IgD-negative memory B cell (primary cell): ENCODE measurements around the gene SYNM. TPM values are rescaled to one million over a fixed set of nuclear protein-coding genes. Genes with fewer than 3 reads are reported as not detected.

Experiments used
- H3K27ac Mint-ChIP-seq, 3 donors: one replicate each; pipeline ENCODE4 v1.8.0; 2020 to 2022; ENCODE audit warnings: mild to moderate bottlenecking in 3 of 3, mixed read lengths in 3 of 3, moderate library complexity in 1 of 3
- H3K27me3 Mint-ChIP-seq: one replicate; pipeline ENCODE4 v1.8.0; 2021; ENCODE audit warnings: mixed read lengths
- H3K36me3 Mint-ChIP-seq: one replicate; pipeline ENCODE4 v1.8.0; 2020; ENCODE audit warnings: mild to moderate bottlenecking, mixed read lengths
- H3K4me1 Mint-ChIP-seq, 3 donors: one replicate each; pipeline ENCODE4 v1.8.0; 2020 to 2022; ENCODE audit warnings: mixed read lengths in 3 of 3, mild to moderate bottlenecking in 1 of 3
- H3K4me3 Mint-ChIP-seq, 4 donors: one replicate each; pipeline ENCODE4 v1.8.0; 2020 to 2022; ENCODE audit warnings: mild to moderate bottlenecking in 4 of 4, mixed read lengths in 4 of 4, moderate library complexity in 3 of 4
- H3K9me3 Mint-ChIP-seq, 3 donors: one replicate each; pipeline ENCODE4 v1.8.0; 2020 to 2021; ENCODE audit warnings: mixed read lengths in 3 of 3, mild to moderate bottlenecking in 1 of 3
- polyA plus RNA-seq: library from polyadenylated mRNA; unstranded; fragments of 300-500 nt; fragmentation: Illumina TruSeq; gene quantifications from one replicate; pipeline ENCODE4 v1.2.3, GENCODE V29; 2021

SYNM gene
- polyA plus RNA-seq, 1 donor from 2014 or later, result not detected

DNA sequence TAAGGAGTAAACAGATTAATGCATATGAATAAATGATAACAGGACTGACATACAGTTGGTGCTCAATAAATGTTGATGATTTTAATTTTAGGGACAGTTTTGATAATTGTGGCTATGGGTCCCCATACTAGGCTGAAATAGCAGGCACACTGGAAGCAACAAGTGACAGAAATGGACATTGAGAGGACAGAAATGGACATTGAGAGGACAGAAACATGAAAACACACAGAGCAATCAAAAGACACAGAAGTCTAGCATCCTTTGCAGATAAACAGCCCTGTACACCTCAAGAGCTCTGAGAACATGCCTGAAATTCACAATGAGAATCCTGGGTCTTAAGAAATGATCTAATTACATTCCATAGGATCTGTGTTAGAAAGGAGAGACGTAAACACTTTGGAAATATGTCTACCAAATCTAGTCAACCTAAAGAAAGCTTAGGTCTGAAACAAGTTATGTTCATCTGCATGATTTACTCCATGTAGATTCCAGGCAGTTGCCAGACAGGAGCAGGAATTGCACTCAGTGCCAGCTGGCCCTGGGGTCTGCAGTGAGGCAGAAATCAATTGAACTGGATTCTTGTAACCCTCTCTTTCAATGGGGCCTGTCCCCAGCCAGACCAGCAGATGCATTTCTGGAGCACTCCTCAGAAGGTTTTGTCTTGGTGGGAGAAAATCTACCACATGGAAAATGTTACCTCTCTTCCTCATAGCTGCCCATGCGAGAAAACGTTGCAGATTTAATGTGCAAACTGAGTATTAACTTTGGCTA, 60.3 kb downstream of the SYNM start:
- Mint-ChIP-seq H3K27me3 (no peaks in the 10 kb centered on the region), H3K4me3 (no peak overlapping the region), H3K27ac (no peak overlapping the region), H3K9me3 (no peaks in the 10 kb centered on the region), H3K36me3 (no peaks in the 10 kb centered on the region), H3K4me1 (peaks cover 9 to 32% (median 17%) of the 10 kb centered on the region in 3 donors)

DNA sequence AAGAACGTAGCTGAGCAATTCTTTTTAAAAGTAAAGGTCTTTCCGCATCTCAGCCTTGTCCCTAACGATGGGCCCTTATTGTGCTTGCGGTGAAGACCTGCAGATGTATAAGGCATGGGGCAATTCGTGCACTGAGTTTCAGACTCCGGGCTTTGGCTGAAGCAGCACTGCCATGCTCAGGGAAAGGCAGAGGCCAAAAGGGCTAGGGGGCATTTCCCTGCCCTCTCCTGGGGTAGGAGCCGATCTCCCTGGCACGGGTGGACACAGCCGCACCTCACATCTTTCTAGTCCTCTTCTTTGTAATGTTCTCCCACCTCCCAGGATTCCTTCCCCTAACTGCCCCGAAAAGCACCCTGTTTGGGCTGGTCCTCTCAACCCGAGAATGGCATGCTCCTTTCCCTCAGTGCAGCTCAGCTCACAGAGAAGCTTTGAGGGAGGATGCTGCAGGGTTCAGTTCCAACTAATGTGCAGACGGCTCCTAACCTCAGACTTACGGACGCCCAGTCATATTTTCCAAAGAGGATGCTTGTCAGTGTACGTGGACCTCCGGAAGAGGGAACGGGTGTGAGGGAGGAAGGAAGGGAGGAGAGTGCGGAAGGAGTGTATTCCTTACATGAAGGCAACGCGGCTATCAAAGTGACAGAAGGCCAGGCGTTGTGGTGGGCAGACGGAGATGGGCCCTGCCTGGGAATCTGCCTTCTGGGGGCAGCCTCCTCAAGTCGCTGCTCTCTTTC, 61.2 kb downstream of the SYNM start:
- Mint-ChIP-seq H3K36me3 (no peaks in the 10 kb centered on the region), H3K27ac (no peak overlapping the region), H3K4me3 (no peak overlapping the region), H3K9me3 (no peaks in the 10 kb centered on the region), H3K4me1 (peaks cover 9 to 32% (median 17%) of the 10 kb centered on the region in 3 donors), H3K27me3 (no peaks in the 10 kb centered on the region)

DNA sequence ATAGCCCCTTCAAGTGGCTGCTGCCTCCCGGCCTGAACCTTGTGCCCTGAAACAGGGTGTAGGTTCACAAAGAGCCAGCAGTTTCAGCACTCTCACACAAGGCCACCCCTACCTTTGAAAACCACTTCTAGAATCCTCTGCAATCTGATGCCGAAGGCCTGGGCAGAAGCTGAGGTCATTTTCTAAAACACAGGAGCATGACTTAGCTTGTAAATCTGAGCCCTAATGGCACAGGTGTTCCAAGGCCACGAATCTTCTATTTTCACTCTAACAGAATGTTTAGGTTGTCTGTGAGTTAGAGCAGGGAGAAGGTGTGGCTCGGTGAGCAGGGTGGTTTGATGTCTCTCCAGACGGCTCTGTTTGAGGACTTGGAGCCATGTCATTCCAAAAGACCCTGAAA, 62.3 kb downstream of the SYNM start:
- Mint-ChIP-seq H3K4me3 (no peak overlapping the region), H3K27me3 (no peaks in the 10 kb centered on the region), H3K4me1 (peaks cover 9 to 32% (median 17%) of the 10 kb centered on the region in 3 donors), H3K36me3 (no peaks in the 10 kb centered on the region), H3K9me3 (no peaks in the 10 kb centered on the region), H3K27ac (peak overlapping the region in 1 of 3 donors; percentile 86)

DNA sequence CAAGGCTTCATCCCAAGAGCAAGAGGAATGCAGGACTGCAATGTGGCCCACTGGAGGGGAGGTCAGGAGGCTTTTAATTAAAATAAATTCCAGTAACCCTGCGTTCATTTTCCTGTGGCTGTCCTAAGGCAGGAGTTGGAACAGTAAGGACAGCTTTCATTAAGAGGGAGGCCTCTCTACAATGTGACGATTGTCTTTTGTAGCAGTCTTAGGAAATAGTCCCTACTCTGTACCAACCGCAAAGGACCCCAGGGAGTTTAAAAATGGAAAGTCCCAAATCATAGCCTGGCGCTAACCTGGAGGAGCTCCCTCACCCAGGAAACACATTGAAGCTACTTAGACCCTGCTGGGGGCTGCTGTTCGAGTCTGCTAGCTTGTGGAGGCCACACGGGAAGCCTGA, 62.8 kb downstream of the SYNM start:
- H3K27me3 Mint-ChIP-seq, result no peaks in the 10 kb centered on the region
- no peaks in the 10 kb centered on the region for H3K36me3 Mint-ChIP-seq
- peaks cover 9 to 31% (median 15%) of the 10 kb centered on the region in 3 donors for H3K4me1 Mint-ChIP-seq
- H3K27ac Mint-ChIP-seq, result peak overlapping the region in 1 of 3 donors; percentile 86
- no peaks in the 10 kb centered on the region for H3K9me3 Mint-ChIP-seq
- no peak overlapping the region for H3K4me3 Mint-ChIP-seq

DNA sequence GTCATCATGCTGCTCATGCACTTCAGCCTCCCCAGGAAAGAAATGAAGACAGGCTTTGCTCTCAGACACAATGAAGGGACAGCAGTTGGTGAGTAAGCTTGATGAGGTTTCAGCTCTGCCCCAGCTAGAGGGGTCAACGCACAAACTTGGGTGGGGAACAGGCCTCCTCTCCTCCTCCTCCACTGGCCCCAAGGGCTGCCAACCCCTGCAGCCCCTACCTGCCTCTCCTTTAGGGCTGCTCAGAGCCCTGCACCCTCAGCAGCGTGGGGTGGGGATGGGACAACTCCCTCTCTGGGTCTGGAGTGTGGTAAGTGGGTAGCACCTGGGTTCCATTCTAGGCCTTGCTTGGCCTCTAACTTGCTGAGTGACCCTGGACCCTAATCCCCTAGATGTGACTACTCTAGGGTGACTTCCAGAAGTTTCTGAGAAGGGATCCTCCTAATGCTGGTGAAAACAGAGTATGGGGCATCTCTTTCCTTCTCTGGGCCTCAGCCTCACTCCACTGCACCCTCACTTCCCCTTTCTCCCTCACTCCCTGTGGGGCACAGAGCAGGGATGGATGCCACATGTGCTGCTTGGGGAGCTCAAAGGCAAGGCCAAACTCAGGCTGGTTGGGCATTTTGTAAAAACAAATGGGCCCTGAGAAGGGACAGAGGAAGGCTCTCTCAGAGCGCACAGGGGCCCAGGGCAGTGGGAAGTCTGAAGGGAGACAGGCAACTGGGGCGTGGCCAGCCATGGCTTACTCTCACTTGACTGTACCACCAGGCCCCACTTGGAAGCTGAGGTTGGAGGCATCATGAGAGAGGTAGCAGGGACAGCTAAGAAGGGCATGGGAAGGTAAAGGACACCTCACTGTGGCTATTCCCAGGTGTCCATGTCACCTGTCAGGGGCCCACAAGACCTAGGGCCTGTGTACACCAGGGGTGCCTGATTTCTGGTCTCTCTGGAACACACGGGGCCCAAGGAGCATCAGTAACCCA, 64.0 kb downstream of the SYNM start:
- Mint-ChIP-seq H3K27me3 (no peaks in the 10 kb centered on the region), H3K36me3 (no peaks in the 10 kb centered on the region), H3K4me3 (no peak overlapping the region), H3K27ac (no peak overlapping the region), H3K4me1 (peaks cover 9 to 21% (median 9%) of the 10 kb centered on the region in 3 donors), H3K9me3 (no peaks in the 10 kb centered on the region)

DNA sequence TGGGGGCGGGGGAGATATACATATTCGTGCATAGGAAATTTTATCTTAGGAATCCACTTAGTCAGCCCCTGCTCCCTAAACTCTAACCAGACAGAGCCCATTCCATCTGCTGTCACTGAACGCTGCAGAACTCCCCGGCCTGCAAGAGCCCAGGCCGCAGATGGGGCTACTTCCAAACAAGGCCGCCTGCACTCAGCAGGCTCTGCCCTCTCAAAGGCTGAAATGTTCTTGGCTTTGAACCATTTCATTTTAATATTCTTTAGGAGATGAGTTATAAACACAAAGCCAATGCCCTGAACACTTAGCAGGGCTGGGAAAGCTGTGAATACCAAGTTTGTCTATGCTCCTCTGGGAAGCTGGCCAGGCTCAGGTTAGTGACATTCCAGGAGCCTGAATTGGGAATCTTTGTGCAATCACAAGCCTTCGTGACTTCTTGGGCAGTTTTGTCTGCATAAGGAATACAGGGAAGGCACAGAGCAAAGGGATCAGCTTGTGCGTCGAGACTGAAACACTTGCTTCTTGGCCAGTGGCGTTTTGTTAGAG, 65.0 kb downstream of the SYNM start:
- Mint-ChIP-seq H3K27me3 (no peaks in the 10 kb centered on the region), H3K27ac (no peak overlapping the region), H3K36me3 (no peaks in the 10 kb centered on the region), H3K9me3 (no peaks in the 10 kb centered on the region), H3K4me3 (no peak overlapping the region), H3K4me1 (peaks cover 5 to 13% (median 9%) of the 10 kb centered on the region in 3 donors)

DNA sequence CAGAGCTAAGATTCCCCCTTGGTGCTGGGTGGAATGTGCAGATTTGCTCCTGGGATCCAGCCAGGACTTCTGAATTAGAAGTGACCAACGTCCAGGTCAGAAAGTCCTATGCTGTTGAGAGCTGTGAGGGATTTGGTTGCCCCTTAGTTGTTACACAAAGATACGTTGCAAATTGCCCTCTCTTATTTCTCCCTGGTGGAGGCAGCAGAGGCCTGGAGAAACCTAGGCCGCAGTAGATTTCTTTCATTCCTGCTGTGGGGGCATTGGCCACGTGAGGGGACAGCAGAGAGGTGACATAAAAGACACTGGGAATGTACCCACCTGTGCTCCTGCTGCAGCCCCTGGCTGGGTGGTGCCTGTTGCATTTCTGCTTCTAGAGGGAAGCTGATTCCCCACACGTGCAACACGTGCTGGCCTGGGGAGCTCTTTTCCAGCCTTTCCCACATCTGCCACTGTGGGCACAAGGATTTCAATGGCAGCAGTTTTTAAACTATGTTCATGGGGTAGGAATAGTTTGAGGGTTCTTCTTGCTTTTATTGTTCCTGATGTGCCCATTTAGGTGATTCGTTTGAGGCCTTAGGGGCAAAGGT, 65.7 kb downstream of the SYNM start:
- Mint-ChIP-seq H3K27me3 (no peaks in the 10 kb centered on the region), H3K36me3 (no peaks in the 10 kb centered on the region), H3K4me3 (no peak overlapping the region), H3K9me3 (no peaks in the 10 kb centered on the region), H3K27ac (no peak overlapping the region), H3K4me1 (peaks cover 5 to 13% (median 6%) of the 10 kb centered on the region in 3 donors)

DNA sequence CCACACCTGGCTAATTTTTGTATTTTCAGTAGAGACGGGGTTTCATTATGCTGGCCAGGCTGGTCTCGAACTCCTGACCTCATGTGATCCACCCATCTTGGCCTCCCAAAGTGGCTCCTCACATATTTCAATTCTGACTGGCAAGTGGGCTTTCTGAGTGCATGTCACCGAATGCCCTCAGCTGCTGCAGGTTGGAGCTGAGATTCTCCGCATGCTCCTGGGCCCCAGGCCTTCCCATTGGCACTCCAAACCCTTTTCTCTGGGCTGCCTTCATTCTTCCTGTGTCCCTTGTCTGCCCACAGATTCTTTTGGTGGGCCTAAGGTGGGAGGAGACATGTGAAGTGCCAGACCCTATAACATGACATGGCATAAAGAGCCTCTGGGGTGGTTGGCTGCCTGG, 67.3 kb downstream of the SYNM start:
- Mint-ChIP-seq H3K27ac (no peak overlapping the region), H3K27me3 (no peaks in the 10 kb centered on the region), H3K4me3 (no peak overlapping the region), H3K4me1 (peaks cover 5 to 12% (median 7%) of the 10 kb centered on the region in 3 donors), H3K9me3 (no peaks in the 10 kb centered on the region), H3K36me3 (no peaks in the 10 kb centered on the region)

DNA sequence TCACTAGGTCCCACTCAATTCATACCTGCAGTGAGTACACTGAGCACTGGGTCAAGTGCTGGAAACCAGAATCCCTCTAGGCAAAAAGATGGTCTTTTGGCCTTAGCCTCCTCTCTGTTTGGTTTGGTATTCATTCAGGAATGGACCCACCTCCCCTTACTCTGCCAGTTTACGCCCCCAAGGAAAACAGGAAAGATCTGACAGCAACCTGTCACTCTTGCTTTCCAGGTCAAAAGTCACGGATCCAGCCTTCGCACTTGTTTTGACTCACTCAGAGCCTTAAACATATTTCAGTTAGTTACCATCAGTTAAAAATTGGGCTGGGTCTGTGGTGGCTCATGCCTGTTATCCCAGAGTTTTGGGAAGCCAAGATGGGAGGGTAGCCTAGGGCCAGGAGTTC, 68.1 kb downstream of the SYNM start:
- no peaks in the 10 kb centered on the region for H3K36me3 Mint-ChIP-seq
- H3K4me3 Mint-ChIP-seq, result no peak overlapping the region
- peaks cover 0 to 7% (median 4%) of the 10 kb centered on the region in 3 donors for H3K4me1 Mint-ChIP-seq
- no peaks in the 10 kb centered on the region for H3K9me3 Mint-ChIP-seq
- no peak overlapping the region for H3K27ac Mint-ChIP-seq
- H3K27me3 Mint-ChIP-seq, result no peaks in the 10 kb centered on the region

GRCh38 chr15:99174567-99175395, 69.9 kb downstream of the SYNM start:
- Mint-ChIP-seq H3K4me3 (no peak overlapping the region), H3K27ac (no peak overlapping the region), H3K9me3 (peaks cover 0 to 2% (median 0%) of the 10 kb centered on the region in 3 donors), H3K36me3 (no peaks in the 10 kb centered on the region), H3K27me3 (peaks cover 2% of the 10 kb centered on the region), H3K4me1 (peaks cover 1 to 4% (median 3%) of the 10 kb centered on the region in 3 donors)

DNA sequence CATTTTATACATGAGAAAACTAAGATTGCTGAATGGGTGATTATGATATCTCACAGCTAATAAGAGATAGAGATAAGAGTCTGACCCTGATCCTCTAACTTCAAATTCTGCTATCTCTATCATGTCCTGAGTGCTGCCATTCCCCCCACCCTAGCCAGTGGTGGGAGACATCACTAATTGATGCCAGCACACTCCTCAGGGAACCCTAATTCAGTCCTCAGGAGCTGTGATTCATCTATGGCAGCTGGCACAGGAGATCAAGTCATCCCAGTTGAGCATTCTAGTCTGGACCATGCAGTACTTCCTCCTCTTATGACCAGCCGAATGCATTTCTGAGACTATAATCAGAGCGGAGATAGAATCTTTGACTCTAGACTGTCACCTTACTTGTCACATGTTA, 71.9 kb downstream of the SYNM start:
- H3K27ac Mint-ChIP-seq, result no peak overlapping the region
- H3K4me3 Mint-ChIP-seq, result no peak overlapping the region
- H3K36me3 Mint-ChIP-seq, result no peaks in the 10 kb centered on the region
- peaks cover 1 to 4% (median 3%) of the 10 kb centered on the region in 3 donors for H3K4me1 Mint-ChIP-seq
- H3K27me3 Mint-ChIP-seq, result peaks cover 2% of the 10 kb centered on the region
- H3K9me3 Mint-ChIP-seq, result peaks cover 0 to 2% (median 0%) of the 10 kb centered on the region in 3 donors

GRCh38 chr15:99177679-99178078, 72.8 kb downstream of the SYNM start:
- H3K27me3 Mint-ChIP-seq, result peaks cover 2% of the 10 kb centered on the region
- H3K4me3 Mint-ChIP-seq, result no peak overlapping the region
- H3K9me3 Mint-ChIP-seq, result peaks cover 0 to 2% (median 0%) of the 10 kb centered on the region in 3 donors
- H3K27ac Mint-ChIP-seq, result no peak overlapping the region
- H3K36me3 Mint-ChIP-seq, result no peaks in the 10 kb centered on the region
- H3K4me1 Mint-ChIP-seq, result peaks cover 1 to 4% (median 3%) of the 10 kb centered on the region in 3 donors

DNA sequence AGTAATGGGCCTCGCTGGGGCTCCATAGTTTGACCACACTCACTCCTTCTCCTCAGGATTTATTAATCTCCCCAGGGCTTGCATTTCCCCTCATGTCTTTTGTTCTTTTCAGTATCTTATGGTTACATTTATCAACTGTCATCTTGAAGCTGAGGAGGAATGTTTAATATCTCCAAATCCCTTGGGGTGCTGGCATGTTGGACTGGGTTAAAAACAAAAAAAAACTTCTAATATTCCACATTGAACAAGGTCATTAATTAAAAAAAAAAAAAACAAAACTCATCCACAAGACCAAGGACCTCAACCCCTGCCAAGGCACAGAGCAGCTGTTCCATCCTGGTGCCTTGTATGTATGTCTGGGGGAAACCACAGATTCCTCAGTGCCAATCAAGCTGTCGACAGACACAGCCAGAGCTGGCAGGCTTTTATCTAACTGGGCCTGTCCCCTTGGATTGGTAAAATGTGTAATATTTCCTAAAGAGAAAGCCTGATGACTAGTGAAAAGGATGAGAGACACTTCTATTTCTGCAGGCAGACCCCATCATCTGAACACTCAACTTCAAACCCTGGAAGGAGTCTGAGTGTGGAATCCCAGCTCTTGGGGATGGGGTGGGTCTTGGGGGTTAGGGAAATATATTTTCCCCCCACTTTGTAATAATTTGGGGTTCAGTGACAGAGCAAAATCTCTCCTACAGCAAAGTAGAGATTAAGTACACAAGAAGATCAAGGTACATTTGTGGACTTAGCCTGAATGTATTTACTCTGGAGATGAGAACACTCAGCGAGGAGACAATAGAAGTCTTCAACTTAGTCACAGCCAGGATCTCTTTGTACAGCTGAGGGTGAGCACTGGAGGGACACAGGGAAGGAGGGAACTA, 75.4 kb downstream of the SYNM start:
- Mint-ChIP-seq H3K4me3 (no peak overlapping the region), H3K36me3 (no peaks in the 10 kb centered on the region), H3K9me3 (peaks cover 0 to 2% (median 0%) of the 10 kb centered on the region in 3 donors), H3K27me3 (peaks cover 5% of the 10 kb centered on the region), H3K4me1 (peaks cover 1 to 4% (median 3%) of the 10 kb centered on the region in 3 donors), H3K27ac (no peak overlapping the region)
